ENCODE data around the gene PIP4K2B. TPM values are rescaled to one million over a fixed set of nuclear protein-coding genes. Genes with fewer than 3 reads are reported as not detected.

Gene PIP4K2B
- total RNA-seq, 1 experiment from 2014 or later = 42.3 TPM

DNA sequence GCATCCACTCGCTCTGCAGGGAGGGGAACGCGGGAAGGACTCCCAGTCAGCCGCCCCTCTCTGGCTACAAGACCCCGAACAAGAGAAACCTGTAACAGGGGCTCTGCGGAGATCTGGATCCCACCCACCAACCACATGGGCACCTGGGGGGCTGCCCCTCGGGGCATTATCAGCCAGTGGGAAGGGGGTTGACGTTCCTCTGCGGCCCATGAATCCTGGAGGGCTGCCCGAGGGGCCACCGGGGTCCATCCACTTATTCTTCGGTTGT is 49.4 kb downstream of the PIP4K2B start:
- BruUV-seq (replicated peaks) = no TSS peak
- H3K36me3 ChIP-seq (ENCODE audit: control insufficient read depth, insufficient read depth, low read length) = peaks cover 2% of the 10 kb centered on the region; the same call in 1 of the 2 replicates
- ChIA-PET CTCF (no interaction called here), POLR2A (no interaction called here)
- in situ Hi-C loops (cut with HindIII; ENCODE audit: low pct_unique_long_range_greater_than_20kb, low sequenced_read_pairs) (no loop called here), intact Hi-C loops (cut with micrococcal nuclease; ENCODE audit: unreplicated experiment) (no loop called here)
- H3K4me3 ChIP-seq (ENCODE audit: low read depth in 2 of 2, low read length in 2 of 2) = peak overlapping the region; percentile 76 to 90
- peak overlapping the region; percentile 96 for H3K27ac ChIP-seq (ENCODE audit: low read length)
- no peak for ATAC-seq
- no peaks in the 10 kb centered on the region for H3K27me3 ChIP-seq (ENCODE audit: control insufficient read depth, insufficient read depth, low read length)
- DNase-seq (ENCODE audit: low read depth, low spot score) = no peak
- peaks cover 13% of the 10 kb centered on the region for H3K4me1 ChIP-seq (ENCODE audit: control insufficient read depth, insufficient read depth, low read length)
- H3K9me3 ChIP-seq (ENCODE audit: control insufficient read depth, insufficient read depth, low read depth, low read length) = no peaks in the 10 kb centered on the region
- TF ChIP-seq TCF7L2 (IDR thresholded peaks at IDR 0.05; ENCODE audit: low read depth, low read length) = no peak
- TF ChIP-seq, protein P1, sequence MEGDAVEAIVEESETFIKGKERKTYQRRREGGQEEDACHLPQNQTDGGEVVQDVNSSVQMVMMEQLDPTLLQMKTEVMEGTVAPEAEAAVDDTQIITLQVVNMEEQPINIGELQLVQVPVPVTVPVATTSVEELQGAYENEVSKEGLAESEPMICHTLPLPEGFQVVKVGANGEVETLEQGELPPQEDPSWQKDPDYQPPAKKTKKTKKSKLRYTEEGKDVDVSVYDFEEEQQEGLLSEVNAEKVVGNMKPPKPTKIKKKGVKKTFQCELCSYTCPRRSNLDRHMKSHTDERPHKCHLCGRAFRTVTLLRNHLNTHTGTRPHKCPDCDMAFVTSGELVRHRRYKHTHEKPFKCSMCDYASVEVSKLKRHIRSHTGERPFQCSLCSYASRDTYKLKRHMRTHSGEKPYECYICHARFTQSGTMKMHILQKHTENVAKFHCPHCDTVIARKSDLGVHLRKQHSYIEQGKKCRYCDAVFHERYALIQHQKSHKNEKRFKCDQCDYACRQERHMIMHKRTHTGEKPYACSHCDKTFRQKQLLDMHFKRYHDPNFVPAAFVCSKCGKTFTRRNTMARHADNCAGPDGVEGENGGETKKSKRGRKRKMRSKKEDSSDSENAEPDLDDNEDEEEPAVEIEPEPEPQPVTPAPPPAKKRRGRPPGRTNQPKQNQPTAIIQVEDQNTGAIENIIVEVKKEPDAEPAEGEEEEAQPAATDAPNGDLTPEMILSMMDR (IDR thresholded peaks at IDR 0.05) = no peak
- no peak; the same call in 1 of the 2 replicates for TF ChIP-seq POLR2AphosphoS5 (IDR thresholded peaks at IDR 0.05; ENCODE audit: low read depth, low read length)

DNA sequence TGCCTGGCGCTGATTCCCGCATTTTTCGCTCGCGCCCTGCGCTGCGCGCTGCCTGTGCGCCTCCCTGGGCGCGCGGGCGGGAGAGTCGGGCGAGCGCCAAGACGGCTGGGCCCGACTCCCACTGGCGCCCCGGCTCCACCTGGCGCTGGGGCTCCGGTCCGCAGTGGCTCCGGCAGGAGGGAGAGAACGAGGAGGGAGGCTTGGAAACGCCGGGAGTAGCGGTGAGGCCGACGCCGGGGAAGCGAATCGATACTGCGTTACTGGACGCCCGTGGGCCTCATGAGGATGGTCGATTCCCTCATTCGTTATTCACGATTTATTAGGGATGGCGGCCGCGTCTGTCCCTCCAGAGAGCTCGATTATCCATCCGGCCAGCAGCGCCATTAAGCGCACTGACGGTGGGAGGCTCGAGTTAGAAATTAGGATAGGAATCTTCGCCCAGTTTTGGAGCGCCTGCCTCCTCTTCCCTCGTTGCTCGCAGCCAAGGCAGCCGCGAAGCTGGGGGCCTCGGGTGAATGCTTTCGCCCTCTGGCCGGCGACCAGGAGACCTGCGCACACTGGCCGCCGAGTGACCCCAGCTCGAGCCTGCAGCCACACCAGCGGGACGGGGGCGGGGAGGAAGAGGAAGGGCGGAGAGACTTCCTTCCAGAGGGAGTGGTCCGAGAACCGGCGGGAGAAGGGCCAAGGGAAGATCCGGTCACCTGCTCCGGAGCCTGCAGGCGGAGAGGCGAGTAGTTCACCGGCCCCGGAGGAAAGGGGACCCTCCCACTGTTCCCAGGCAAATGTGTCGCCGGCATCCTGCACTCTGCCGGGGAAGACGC is 49.9 kb downstream of the PIP4K2B start:
- CTCF ChIA-PET = no interaction called here

DNA sequence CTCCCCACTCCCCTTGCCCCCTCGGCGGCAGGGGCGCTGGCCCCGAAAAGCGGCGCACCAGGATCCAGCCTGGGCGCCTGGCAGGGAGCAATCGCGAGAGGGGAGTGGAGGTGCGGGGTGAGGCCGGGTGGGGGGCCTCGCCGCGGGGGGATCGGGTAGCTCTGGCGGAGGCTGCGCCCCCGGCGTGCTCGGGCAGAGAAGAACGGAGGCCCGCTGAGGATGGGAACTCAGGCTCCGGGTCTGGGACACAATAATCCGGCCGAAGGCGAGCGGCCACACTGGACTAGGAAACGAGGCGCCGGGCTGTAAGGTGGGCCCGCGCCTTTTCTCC is 50.5 kb downstream of the PIP4K2B start:
- ChIA-PET CTCF (no interaction called here), POLR2A (no interaction called here)
- peak overlapping the region; percentile 96 for H3K27ac ChIP-seq (ENCODE audit: low read length)
- in situ Hi-C loops (cut with HindIII; ENCODE audit: low pct_unique_long_range_greater_than_20kb, low sequenced_read_pairs) = no loop called here
- peaks cover 21% of the 10 kb centered on the region for H3K4me1 ChIP-seq (ENCODE audit: control insufficient read depth, insufficient read depth, low read length)
- peaks cover 2% of the 10 kb centered on the region; the same call in 1 of the 2 replicates for H3K36me3 ChIP-seq (ENCODE audit: control insufficient read depth, insufficient read depth, low read length)
- no peak; the same call in 1 of the 2 replicates for ATAC-seq
- H3K4me3 ChIP-seq (ENCODE audit: low read depth in 2 of 2, low read length in 2 of 2) = peak overlapping the region; percentile 76 to 90
- no peak for DNase-seq (ENCODE audit: low read depth, low spot score)
- BruUV-seq (replicated peaks) = no TSS peak
- H3K27me3 ChIP-seq (ENCODE audit: control insufficient read depth, insufficient read depth, low read length) = no peaks in the 10 kb centered on the region
- H3K9me3 ChIP-seq (ENCODE audit: control insufficient read depth, insufficient read depth, low read depth, low read length) = no peaks in the 10 kb centered on the region
- intact Hi-C loops (cut with micrococcal nuclease; ENCODE audit: unreplicated experiment) = no loop called here
- TF ChIP-seq, protein P2, sequence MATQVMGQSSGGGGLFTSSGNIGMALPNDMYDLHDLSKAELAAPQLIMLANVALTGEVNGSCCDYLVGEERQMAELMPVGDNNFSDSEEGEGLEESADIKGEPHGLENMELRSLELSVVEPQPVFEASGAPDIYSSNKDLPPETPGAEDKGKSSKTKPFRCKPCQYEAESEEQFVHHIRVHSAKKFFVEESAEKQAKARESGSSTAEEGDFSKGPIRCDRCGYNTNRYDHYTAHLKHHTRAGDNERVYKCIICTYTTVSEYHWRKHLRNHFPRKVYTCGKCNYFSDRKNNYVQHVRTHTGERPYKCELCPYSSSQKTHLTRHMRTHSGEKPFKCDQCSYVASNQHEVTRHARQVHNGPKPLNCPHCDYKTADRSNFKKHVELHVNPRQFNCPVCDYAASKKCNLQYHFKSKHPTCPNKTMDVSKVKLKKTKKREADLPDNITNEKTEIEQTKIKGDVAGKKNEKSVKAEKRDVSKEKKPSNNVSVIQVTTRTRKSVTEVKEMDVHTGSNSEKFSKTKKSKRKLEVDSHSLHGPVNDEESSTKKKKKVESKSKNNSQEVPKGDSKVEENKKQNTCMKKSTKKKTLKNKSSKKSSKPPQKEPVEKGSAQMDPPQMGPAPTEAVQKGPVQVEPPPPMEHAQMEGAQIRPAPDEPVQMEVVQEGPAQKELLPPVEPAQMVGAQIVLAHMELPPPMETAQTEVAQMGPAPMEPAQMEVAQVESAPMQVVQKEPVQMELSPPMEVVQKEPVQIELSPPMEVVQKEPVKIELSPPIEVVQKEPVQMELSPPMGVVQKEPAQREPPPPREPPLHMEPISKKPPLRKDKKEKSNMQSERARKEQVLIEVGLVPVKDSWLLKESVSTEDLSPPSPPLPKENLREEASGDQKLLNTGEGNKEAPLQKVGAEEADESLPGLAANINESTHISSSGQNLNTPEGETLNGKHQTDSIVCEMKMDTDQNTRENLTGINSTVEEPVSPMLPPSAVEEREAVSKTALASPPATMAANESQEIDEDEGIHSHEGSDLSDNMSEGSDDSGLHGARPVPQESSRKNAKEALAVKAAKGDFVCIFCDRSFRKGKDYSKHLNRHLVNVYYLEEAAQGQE (IDR thresholded peaks at IDR 0.05; ENCODE audit: insufficient read depth in 1 of 2, low read depth in 2 of 2, low read length in 1 of 2) = no peak
- TF ChIP-seq POLR2AphosphoS5 (IDR thresholded peaks at IDR 0.05; ENCODE audit: low read depth, low read length) = no peak
- TF ChIP-seq, protein P1 (IDR thresholded peaks at IDR 0.05) = no peak
- no peak for TF ChIP-seq TCF7L2 (IDR thresholded peaks at IDR 0.05; ENCODE audit: low read depth, low read length)
- TF ChIP-seq SIN3A (IDR thresholded peaks at IDR 0.05; ENCODE audit: borderline replicate concordance, insufficient read depth, low read depth, low read length) = no peak

More for the DNA sequence above, 49.9 kb downstream of the PIP4K2B start:
- ATAC-seq = peak; percentile 58
- intact Hi-C loops (cut with micrococcal nuclease; ENCODE audit: unreplicated experiment) = no loop called here
- POLR2A ChIA-PET = interaction anchor here (0.6 kb wide), 1 partner anchor 15 kb away, joined by 5 read pairs; no protein-coding TSS in a partner anchor
- DNase-seq (ENCODE audit: low read depth, low spot score) = no peak
- in situ Hi-C loops (cut with HindIII; ENCODE audit: low pct_unique_long_range_greater_than_20kb, low sequenced_read_pairs) = no loop called here
- TSS peak; percentile 78 for BruUV-seq (replicated peaks)
- Histone ChIP-seq H3K4me3 (ENCODE audit: low read depth in 2 of 2, low read length in 2 of 2) (peak overlapping the region; percentile 76 to 90), H3K36me3 (ENCODE audit: control insufficient read depth, insufficient read depth, low read length) (peaks cover 2% of the 10 kb centered on the region; the same call in 1 of the 2 replicates), H3K9me3 (ENCODE audit: control insufficient read depth, insufficient read depth, low read depth, low read length) (no peaks in the 10 kb centered on the region), H3K4me1 (ENCODE audit: control insufficient read depth, insufficient read depth, low read length) (peaks cover 17% of the 10 kb centered on the region), H3K27me3 (ENCODE audit: control insufficient read depth, insufficient read depth, low read length) (no peaks in the 10 kb centered on the region), H3K27ac (ENCODE audit: low read length) (peak overlapping the region; percentile 96)
- TF ChIP-seq POLR2AphosphoS5 (IDR thresholded peaks at IDR 0.05; ENCODE audit: low read depth, low read length) (peak; percentile 87), SIN3A (IDR thresholded peaks at IDR 0.05; ENCODE audit: borderline replicate concordance, insufficient read depth, low read depth, low read length) (no peak)

Measured in Panc1 (cell line).